Loucy (cell line): ENCODE data around the gene SDF4.

Experiments
- H2AFZ ChIP-seq: fragments of 200-600 bp; sonication (generic); 2 replicates; pipeline ENCODE4 v1.6.0; 2016; ENCODE audit warnings: antibody characterized with exemption, mild to moderate bottlenecking, low read length, moderate library complexity
- H3F3A ChIP-seq: fragments of 200-600 bp; 2 replicates; pipeline ENCODE4 v1.6.0; 2016; ENCODE audit warnings: antibody characterized with exemption, low read depth, mild to moderate bottlenecking
- H3K27me3 ChIP-seq: fragments of 200-600 bp; sonication (generic); 2 replicates; pipeline ENCODE4 v1.6.1; 2014; ENCODE audit warnings: low read length, mild to moderate bottlenecking; ENCODE audit not compliant: insufficient read depth, poor library complexity, severe bottlenecking
- H3K36me3 ChIP-seq: fragments of 200-600 bp; sonication (generic); 2 replicates; pipeline ENCODE4 v1.6.1; 2016; ENCODE audit warnings: low read length; ENCODE audit not compliant: insufficient read depth
- H3K4me1 ChIP-seq: fragments of 200-600 bp; sonication (generic); 2 replicates; pipeline ENCODE4 v1.5.1; 2014; ENCODE audit warnings: low read length, mild to moderate bottlenecking; ENCODE audit not compliant: insufficient read depth, poor library complexity, severe bottlenecking
- H3K4me2 ChIP-seq: fragments of 200-600 bp; sonication (generic); 2 replicates; pipeline ENCODE4 v1.6.0; 2014; ENCODE audit warnings: antibody characterized with exemption, low read length, low read depth, mild to moderate bottlenecking; ENCODE audit not compliant: poor library complexity, severe bottlenecking
- H3K4me3 ChIP-seq: fragments of 200-600 bp; sonication (generic); 2 replicates; pipeline ENCODE4 v1.5.1; 2014; ENCODE audit warnings: low read length, mild to moderate bottlenecking, mixed read lengths; ENCODE audit not compliant: poor library complexity, severe bottlenecking
- H3K79me2 ChIP-seq: fragments of 200-600 bp; sonication (generic); 2 replicates; pipeline ENCODE4 v1.6.1; 2014; ENCODE audit warnings: low read length; ENCODE audit not compliant: insufficient read depth
- H3K9ac ChIP-seq: fragments of 200-600 bp; sonication (generic); 2 replicates; pipeline ENCODE4 v1.6.0; 2014; ENCODE audit warnings: mild to moderate bottlenecking, low read depth, low read length, moderate library complexity; ENCODE audit not compliant: poor library complexity, severe bottlenecking
- H3K9me2 ChIP-seq: fragments of 200-600 bp; sonication (generic); replicated peaks from 2 replicates; pipeline ENCODE4 v1.6.1; 2016; ENCODE audit warnings: low read depth, low read length, mixed read lengths
- H3K9me3 ChIP-seq: fragments of 200-600 bp; sonication (generic); 2 replicates; pipeline ENCODE4 v1.6.1; 2014; ENCODE audit warnings: mild to moderate bottlenecking, antibody characterized with exemption, low read length, low read depth; ENCODE audit not compliant: insufficient read depth
- H4K20me1 ChIP-seq: fragments of 200-600 bp; sonication (generic); 2 replicates; pipeline ENCODE4 v1.6.0; 2014; ENCODE audit warnings: antibody characterized with exemption, low read length, mild to moderate bottlenecking; ENCODE audit not compliant: insufficient read depth, poor library complexity, severe bottlenecking
- CTCF ChIP-seq: fragments of 200-600 bp; sonication (generic); conservative IDR thresholded peaks from 2 replicates; pipeline ENCODE4 v1.5.1; 2014; ENCODE audit warnings: mild to moderate bottlenecking, antibody characterized with exemption, low read length
- EZH2phosphoT487 ChIP-seq: fragments of 200-600 bp; IDR thresholded peaks from 2 replicates; pipeline ENCODE4 v1.6.1; 2018; ENCODE audit warnings: antibody characterized with exemption, mild to moderate bottlenecking, moderate library complexity, borderline replicate concordance

The SDF4 gene

DNA sequence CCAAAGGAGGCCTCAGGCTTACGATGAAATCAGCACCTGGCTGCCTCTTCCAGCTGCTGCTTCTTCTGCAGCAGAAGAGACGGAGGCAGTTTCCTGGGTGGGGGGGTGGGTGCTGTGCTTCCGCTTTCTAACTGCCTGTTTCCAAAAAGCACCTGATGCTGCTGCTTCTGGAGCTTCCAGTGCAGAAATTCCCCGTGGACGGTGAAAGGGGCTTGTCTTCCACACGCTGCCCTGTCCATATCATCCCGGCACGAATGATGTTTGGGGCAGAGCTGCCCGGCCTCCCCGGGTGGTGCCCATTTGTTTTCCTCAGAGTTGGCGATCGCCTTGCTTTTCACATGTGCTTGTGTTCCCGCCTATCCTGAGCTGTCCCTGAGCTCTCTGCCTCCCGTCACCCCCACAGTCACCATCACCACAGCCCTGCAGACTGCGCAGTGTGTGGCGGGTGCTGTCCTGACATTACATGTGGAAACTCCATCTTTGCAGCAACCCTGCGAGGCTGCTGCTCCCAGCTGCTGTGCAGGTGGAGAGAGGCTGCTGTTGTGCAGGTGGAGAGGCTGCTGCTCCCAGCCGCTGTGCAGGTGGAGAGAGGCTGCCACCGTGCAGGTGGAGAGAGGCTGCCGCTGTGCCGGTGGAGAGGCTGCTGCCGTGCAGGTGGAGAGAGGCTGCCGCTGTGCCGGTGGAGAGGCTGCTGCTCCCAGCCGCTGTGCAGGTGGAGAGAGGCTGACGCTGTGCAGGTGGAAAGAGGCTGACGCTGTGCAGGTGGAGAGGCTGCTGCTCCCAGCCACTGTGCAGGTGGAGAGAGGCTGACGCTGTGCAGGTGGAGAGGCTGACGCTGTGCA, 56.4 kb downstream of the SDF4 start:
- no peaks in the 10 kb centered on the region for H3K4me1 ChIP-seq

GRCh38 chr1:1173793-1174415, 57.9 kb downstream of the SDF4 start, which contains the start of gene TTLL10:
TTLL10 (plus strand) TSS chr1:1173880; CDS start chr1:1179216, 5,336 bp downstream.
- no peaks in the 10 kb centered on the region for H3K27me3 ChIP-seq

More for the DNA sequence above, 56.4 kb downstream of the SDF4 start:
- Histone ChIP-seq H3K79me2 (no peaks in the 10 kb centered on the region), H3K4me3 (no peak overlapping the region), H4K20me1 (no peaks in the 10 kb centered on the region), H3K27me3 (no peaks in the 10 kb centered on the region), H3K36me3 (no peaks in the 10 kb centered on the region), H3F3A (no peaks in the 10 kb centered on the region), H2AFZ (no peak overlapping the region), H3K9me2 (no peaks in the 10 kb centered on the region), H3K9ac (no peak overlapping the region), H3K9me3 (no peaks in the 10 kb centered on the region), H3K4me2 (no peak overlapping the region)
- TF ChIP-seq EZH2phosphoT487 = no peak
- no peak for TF ChIP-seq CTCF

More at GRCh38 chr1:1173793-1174415, 57.9 kb downstream of the SDF4 start, which contains the start of gene TTLL10:
- no peak for TF ChIP-seq CTCF
- TF ChIP-seq EZH2phosphoT487 = no peak
- Histone ChIP-seq H4K20me1 (no peaks in the 10 kb centered on the region), H3K9me2 (no peaks in the 10 kb centered on the region), H3K4me1 (no peaks in the 10 kb centered on the region), H3K79me2 (no peaks in the 10 kb centered on the region), H3K9me3 (no peaks in the 10 kb centered on the region), H3K4me2 (no peak within 1 kb of the TSS), H2AFZ (no peak within 1 kb of the TSS), H3K36me3 (no peaks in the 10 kb centered on the region), H3F3A (no peaks in the 10 kb centered on the region), H3K4me3 (no peak within 1 kb of the TSS), H3K9ac (no peak within 1 kb of the TSS)
